ENCODE measurements around the gene GABRG3. TPM values are rescaled to one million over a fixed set of nuclear protein-coding genes. Genes with fewer than 3 reads are reported as not detected.

GABRG3 gene
- polyA plus RNA-seq, 4 donors = 1.7 to 2.4 (median 2.2) TPM

DNA sequence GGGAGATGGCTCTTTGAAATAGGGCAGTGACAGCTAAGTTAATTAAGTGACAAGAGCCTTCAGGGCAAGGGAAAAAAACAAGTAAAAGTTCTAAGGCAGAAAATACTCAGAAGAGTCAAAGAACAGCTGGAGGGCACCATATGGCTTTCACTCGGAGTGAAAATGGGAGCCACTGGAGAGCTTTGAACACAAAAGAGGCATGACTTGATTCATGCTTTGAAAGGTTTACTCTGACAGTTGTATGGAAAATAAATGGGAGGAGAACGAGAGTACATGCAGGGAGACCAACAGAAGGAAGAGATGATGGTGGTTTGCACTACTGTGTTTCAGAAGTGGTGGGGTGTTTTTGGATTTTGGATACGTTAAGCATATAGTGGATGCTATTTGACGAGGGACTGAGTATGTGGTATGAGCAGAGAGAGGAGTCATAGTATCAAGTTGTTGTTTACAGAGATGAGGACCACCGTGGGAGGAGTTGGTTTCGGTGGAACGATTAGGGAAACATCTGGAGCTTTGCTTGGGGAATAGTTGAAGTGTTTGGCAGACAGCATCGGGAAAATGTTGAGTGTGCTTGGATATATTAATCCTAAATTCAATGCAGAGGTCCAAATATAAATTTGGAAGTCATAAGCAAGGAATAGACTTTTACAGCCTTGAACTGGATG, 411.5 kb downstream of the GABRG3 start:
- DNase-seq (ENCODE audit: low read depth in 4 of 4, low spot score in 3 of 4) = no peak

DNA sequence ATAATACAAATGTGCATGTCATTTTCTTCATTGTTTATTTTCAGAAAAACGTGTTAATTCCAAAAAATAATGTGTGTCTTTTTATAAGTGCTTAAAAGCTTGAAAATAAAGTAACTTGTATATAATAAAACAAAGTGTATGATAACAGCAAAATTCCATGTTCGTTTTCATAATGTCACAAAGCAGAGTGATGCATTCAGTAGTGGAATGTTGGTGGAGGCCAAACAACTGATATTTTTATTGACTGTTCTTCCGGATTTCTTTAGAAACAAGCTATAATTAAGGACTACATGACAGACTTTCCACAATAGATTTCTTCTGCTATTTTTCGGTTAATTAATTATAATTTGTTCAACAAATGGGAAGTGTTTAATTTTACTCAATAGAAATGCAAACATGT, 412.7 kb downstream of the GABRG3 start:
- no peak for DNase-seq (ENCODE audit: low read depth in 4 of 4, low spot score in 3 of 4)

DNA sequence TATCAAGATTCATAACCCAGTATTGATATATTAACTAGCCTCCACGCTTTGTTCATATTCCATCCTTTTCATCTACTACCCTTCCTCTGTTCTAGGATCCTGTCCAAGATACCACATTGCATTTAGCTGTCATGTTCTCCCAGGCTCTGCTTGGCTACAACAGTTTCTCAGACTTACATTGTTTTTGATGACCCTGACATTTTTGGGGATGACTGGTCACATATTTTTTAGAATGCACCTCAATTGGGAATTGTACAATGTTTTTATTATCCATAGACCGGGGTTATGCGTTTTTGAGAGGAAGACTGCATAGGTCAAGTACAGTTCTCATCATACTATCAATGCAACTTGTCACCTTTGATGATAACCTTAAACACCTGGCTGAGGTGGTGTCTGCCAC, 421.2 kb downstream of the GABRG3 start:
- no peak for DNase-seq (ENCODE audit: low read depth in 4 of 4, low spot score in 3 of 4)

DNA sequence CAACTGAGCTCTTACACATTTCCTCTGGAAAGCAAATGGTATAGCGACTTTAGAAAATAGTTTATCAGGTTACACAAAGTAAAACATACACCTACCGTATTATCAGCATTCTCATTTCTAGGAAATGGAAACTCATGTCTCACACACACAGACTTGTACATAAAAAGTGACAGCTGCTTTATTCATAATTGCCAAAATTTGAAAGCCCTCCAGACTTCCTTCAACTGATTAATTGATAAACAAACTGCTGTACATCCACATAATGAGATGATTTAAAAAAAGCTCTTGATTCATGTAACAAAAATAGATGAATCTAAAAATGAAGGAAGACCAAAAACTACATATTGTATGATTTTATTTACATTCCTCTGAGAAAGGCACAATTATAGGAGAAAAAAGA, 425.5 kb downstream of the GABRG3 start:
- no peak for DNase-seq (ENCODE audit: low read depth in 4 of 4, low spot score in 3 of 4)

DNA sequence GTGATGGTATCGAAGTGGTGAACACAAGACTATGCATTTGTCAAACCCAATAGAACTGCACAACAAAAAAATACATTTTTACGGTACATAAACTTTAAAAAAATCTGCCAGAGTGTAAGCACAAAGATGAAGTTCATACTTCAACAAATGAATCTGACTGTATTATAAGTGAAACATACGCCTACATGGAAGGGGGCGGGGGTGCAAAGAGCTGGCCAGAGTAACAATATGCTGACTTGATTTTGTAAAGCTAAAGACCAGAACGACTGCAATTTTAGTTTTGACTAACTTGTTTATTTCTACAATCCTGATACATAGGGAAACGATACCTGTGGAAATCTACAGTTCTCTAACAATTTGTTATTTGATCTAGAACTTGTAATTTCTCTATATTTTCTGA, 426.0 kb downstream of the GABRG3 start:
- DNase-seq (ENCODE audit: low read depth in 4 of 4, low spot score in 3 of 4) = no peak

DNA sequence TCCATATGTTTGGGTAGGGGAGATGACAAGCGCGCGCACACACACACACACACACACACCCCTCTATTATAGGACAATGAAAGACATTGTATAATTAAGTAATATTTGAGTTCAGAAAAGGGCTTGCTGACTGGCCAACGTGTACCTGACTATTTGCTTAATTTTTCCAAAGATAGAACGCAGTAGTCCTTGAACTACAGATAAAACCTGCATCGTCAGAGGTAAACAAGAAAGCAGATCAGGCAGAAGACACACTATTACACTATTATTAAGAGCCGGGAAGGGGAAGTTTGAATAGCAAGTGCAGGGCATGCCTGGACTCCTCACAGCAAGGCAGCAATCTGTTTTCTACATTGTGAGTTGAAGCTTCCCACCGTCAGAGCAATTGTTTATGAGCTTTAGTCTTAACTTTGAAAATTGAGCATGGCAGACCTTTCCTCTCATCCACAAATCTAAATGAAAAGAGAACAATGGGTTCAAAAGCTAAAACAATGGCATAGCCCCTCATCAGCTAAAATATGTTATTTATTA, 427.7 kb downstream of the GABRG3 start:
- no peak for DNase-seq (ENCODE audit: low read depth in 4 of 4, low spot score in 3 of 4)

DNA sequence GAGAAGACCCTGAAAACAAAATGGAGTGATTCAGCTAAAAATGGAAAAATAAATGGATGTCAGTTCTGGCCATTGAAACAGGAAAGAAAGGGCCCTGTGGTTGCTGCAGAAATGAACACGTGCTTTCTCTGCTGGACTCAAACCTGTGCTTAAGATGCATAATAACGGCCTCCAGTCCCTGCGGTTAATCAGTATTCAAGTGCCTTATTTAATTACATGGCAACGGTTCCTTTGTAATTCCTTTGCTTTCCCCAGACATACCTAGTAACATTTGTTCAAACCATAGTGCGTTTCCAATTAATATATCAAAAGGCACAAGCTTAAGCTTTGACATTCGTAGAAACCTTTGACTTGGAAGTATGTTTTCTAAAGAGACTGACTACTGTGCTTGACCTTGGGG, 428.3 kb downstream of the GABRG3 start:
- no peak for DNase-seq (ENCODE audit: low read depth in 4 of 4, low spot score in 3 of 4)

DNA sequence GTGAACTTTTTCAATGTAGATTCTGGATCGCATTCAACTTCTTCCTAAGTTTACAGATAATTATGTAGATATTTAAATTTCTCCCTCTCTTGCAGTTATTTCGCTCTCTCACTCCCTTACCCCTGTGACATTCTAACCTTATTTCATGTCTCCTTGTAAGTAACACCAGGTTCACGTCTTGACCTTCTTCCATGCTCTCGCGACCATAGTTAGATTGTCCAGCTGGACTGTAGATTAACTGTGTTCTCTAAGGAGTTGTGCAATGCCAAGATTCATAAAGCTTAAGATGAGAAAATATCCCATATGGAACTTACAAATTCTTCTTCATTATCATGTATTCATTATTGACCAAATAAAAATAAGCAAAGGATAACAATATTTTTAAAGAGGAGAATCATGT, 430.5 kb downstream of the GABRG3 start:
- DNase-seq (ENCODE audit: low read depth in 4 of 4, low spot score in 3 of 4) = no peak

DNA sequence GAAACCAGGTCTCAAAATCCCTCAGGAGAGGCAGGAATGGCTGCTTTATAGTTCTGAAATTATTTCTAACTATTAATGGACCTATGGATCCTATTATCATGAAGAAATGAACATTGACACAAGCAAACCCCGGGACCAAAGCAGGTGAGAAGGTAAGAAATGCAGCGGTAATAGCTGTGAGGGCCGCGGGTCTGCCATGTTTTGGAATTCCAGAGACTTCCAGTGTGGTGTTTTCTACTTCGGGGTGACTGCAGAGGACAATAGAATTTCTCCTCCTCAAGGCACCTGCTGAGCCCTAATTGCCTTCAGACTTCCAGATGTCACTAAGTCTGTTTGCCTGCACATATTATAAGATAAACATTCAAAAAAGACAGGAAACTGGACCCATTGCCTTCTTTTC, 437.4 kb downstream of the GABRG3 start:
- no peak for DNase-seq (ENCODE audit: low read depth in 4 of 4, low spot score in 3 of 4)

DNA sequence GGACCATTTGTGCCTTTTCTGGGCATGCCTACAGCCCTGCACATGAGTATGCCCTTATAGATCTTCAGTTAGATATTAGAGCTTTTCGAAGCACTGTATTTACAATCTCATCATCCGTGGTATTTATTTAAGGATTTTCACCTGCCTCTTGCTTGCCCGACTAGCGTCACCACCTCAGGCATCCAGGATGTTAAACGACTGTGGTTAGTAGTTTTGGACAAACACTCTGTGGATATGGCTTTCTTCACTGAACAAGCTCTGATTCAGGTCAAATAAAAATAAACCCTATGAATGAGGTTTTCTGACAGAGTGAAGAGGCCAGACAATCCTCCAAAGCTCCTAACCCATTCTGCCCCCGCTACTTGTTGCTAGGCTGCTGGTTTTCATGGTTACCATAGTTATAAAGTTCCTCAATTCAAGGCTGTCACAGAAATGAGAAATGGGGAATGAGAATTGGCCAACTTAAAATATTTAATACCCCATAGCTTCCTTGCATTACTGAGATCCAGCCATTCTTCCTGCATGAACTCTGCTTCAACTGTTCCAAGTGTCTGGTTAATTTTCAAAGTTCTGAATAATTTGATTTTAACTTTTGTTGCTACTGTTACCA, 440.1 kb downstream of the GABRG3 start:
- no peak for DNase-seq (ENCODE audit: low read depth in 4 of 4, low spot score in 3 of 4)

DNA sequence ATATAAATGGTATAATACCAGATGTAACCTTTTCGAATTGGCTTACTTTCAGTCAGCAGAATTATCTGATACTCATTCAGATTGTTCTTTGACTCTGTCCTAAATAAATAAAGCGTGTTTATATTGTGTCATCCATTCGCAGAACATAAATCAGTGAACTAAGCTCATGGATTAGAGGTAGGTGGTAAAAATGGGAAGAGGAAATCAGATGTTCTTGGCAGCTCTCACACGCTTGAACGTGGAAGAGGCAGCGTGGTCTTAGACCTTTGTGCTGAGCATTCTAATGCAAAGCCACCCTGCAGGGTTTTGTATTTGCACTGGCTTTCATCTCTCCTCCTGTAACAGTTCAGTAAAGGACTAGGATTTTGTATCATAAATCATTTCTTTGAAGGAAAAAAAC, 441.4 kb downstream of the GABRG3 start:
- DNase-seq (ENCODE audit: low read depth in 4 of 4, low spot score in 3 of 4) = no peak

DNA sequence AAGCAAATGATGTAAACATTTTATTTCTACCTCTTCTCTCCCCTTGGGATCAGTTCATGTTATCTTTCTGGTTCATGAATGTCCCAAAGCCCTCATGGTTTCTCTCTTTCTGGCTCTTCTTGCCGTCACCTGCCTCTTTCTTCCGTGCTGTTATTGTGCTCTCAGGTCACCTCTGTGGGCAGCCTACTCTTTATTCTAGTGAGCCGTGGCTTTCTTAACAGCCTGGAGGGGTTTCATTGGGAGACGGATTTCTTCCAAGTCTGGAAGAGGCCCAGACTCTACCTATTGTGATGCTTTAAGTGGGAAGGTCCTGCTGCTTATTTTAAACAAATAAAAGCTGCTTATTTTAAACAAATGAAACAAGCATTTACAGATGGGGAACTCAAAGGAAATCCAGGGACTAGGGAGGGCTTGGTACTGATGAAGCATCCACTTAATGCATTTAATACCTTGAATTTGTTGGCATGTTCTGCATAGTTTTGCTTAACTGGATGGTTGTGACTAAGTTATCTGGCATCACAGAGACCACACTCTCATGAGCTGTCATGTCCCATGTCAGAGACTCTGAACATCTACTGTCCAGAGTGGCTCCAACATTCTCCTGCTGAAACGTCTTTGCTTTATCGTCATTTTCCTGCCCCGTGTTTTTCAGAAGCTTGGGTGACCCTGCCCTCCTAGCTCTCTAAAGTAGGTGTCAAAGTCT, 443.3 kb downstream of the GABRG3 start:
- no peak for DNase-seq (ENCODE audit: low read depth in 4 of 4, low spot score in 3 of 4)

DNA sequence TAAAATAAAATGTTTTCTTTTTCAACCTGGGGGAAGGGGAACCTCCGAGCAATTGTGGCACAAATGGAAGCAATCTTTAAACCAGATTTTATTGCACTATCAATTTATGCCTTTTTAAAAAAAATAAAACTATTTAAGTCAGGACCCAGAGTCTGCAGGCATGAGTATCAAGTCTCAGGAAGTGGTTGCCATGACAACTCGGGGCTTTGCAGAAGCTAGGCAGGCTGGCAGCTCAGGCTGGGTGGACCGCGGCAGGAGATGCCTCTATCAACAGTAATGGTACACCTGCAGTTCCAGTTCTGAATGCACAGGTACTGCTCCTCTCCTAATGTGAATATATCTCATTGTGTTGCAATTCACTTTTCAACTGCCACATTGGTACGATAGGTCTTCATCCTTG, 447.7 kb downstream of the GABRG3 start:
- peak in 1 of 4 donors; percentile 56 for DNase-seq (ENCODE audit: low read depth in 4 of 4, low spot score in 3 of 4)

DNA sequence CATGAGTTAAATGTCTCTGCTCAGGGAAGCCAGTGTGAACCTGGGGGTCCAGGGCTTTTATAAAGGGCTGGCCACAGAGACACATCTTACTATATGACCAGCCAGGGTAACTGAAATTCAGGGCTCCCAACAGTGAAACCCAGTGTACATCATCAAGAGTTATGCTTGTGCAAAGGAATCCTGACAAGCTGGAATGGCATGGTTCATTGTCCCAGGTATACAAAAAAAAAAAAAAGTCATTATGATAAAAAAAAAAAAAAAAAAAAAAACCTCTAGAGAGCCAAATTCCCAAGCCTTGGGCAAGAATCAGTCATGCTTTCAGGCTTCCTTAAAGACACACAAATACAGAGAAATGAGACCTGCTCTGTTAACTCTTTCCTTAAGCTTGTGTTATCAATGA, 452.0 kb downstream of the GABRG3 start:
- DNase-seq (ENCODE audit: low read depth in 4 of 4, low spot score in 3 of 4) = no peak

DNA sequence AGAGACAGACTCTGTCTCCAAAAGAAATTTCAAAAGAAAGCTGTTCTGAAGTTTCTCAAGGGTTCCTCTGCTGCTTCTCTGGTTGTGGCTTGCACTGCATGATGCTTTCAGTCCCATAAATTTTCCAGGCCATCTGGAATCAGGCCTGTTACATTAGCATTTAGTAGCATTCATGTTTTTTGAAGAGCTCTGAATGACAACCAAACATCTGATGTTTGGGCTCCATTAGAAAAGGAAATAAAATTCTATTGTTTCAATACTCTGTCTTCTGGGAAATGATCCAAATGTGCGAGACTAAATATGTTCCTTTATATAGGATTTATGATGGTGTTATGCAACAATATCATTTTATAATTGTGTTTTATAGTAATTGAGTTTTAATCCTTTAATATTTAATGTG, 455.8 kb downstream of the GABRG3 start:
- DNase-seq (ENCODE audit: low read depth in 4 of 4, low spot score in 3 of 4) = no peak

DNA sequence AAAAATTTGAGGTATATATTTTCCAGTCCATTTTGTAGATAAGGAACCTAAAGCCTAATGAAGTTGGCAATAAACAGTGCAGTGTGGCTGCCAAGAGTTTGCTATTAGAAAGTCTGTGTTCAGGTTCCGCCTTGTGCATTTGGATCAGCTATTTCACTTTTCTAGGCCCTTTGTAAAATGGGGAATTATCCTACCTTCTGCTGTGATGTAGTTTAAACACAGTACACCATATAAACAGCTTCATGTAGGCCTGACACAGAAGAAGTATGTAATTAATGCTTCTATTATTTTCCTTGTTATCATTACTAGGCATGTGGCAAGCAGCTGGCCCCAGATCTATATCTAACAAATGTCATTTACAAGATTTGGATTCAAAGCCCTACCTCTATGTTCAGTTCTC, 456.3 kb downstream of the GABRG3 start:
- no peak for DNase-seq (ENCODE audit: low read depth in 4 of 4, low spot score in 3 of 4)

DNA sequence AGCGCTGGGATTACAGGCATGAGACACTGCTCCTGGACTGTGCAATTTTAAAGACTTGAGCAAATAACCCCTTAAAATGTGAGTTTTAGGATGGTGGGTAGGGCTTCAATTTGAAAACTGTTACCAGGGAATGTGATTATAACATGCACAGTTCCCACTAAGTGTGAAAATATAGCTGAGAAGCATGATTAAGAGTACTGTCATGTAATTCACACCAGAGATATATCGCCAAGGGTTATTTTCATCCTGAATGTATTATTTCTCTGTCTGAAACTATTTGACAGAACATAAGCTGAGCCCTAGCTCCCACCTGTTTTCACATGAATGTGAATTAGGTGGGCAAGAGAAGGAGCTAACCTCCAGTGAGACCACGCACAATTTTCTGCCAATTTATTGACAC, 457.2 kb downstream of the GABRG3 start:
- DNase-seq (ENCODE audit: low read depth in 4 of 4, low spot score in 3 of 4) = no peak

DNA sequence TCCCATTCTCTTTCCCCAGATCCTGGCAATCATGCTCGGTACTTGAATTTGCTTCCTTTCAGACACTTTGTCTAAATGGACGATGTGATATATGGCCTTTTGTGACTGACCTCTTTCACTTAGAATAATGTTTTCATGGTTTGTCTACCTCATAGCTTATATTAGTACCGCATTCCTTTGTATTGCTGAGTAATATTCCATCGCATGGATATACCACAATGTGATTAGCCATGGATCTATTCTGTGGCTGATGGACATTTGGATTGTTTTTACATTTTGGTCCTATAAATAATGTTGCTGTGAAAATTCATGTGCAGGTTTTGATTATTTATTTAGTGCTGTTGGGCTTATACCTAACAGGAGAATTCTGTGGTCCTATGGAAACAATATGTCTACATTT, 458.6 kb downstream of the GABRG3 start:
- DNase-seq (ENCODE audit: low read depth in 4 of 4, low spot score in 3 of 4) = no peak

DNA sequence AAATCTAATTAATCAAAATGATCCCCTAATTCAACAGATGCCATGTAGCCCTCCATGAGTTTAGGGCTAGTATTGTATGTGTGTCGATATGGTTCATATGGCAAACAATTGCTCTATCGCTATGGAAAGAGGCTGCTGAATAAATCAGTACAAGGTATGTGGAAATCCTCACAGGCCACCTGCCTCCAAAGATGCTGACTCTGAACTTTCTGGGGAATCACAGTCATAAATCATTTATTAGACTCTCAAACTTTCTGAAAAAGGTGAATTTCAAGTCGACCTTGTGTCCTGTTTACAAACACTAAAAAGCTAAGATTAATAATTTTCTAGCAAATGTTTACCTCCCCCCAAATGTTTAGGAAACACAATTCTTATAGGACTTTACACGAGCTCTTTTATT, 462.6 kb downstream of the GABRG3 start:
- no peak for DNase-seq (ENCODE audit: low read depth in 4 of 4, low spot score in 3 of 4)

DNA sequence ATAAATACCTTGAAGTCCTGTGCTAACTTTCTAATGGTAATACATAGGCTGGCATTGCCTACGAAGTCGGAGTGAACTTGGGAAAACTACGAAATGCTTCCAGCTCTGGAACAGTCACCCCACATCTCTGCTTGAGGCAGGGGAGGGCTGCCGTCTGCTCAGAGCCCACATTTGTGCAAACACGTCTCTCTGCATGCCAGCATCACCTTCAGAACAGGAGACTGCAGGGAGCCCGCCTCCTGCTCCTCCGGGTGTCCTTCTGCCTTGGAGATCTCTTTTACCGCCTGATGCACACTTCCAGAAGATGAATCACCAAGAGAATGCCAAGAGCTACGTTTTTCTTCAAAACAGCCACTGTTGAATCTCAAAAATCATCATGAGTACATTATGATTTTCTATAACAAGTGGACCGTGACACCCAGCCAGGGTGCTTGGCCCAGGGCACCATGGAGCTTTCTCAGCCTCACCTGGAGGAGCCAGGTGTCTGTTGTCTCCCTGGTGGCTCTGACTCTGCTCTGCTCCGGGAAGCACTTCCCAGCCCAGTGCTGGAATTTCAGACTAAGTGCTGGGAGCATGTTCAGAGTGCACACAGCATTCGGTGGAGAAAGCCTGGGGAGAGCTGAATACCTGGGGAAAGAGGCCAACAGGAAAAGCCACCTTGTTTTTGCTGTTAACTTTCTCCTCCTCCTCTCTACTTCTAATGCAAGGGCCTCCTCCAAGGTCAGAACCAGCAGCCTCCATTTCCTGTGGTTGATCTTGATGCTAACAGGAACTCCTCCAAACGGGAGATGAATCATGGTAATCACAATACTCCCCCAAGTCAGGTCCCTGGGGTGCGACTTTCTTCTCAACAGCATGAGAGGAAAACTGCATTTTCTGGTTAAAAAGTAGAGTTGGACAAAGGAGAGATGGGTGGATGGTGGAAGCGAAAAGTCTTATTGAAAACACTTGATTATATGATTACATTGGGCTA, 467.7 kb downstream of the GABRG3 start:
- no peak for DNase-seq (ENCODE audit: low read depth in 4 of 4, low spot score in 3 of 4)

DNA sequence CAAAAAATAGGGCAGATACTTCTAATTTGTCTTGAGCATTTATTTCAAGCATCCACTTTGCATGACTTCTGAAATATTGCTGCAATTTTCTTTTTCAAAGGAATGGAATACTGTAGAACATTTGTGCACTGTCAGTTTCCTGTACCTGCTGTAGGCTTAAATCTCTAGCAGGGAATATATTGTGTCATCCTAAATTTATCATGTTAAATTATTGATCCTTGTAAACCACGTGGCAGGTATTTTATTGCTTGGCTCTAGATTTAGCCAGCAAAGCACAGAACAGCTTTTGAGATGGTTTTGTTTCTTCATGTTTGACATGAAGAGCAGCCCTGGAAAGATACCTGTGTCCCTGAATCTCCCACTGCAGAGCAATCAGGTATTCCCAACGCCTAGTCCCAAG, 470.1 kb downstream of the GABRG3 start:
- DNase-seq (ENCODE audit: low read depth in 4 of 4, low spot score in 3 of 4) = no peak
